ENCODE data around the gene MOSPD3. TPM values are rescaled to one million over a fixed set of nuclear protein-coding genes. Genes with fewer than 3 reads are reported as not detected.

Gene MOSPD3
- total and polyA plus RNA-seq, 2 of the 8 experiments (the other 6 are each of a cell fraction or from before 2014, with no cell fraction given): 20.7 to 21.4 TPM

- TF ChIP-seq TEAD4 (IDR thresholded peaks at IDR 0.05; ENCODE audit: low read depth, low read length) (no peak), SIX5 (IDR thresholded peaks at IDR 0.05; ENCODE audit: low read depth, low read length) (no peak), SP2 (IDR thresholded peaks at IDR 0.05; ENCODE audit: low read length) (no peak), EGR1 (IDR thresholded peaks at IDR 0.05; ENCODE audit: borderline replicate concordance, low read depth, low read length) (no peak)
These were observed 11.8 kb downstream of the MOSPD3 start (continued) for GRCh38 chr7:100623951-100624824.
